Activated T-cell treated with anti-CD3 and anti-CD28 coated beads for 1 hour (primary cell): ENCODE results near the gene ADARB1.

Experiments
- DNase-seq: peaks from one replicate; pipeline ENCODE4 v3.0.0-alpha.2; 2020; ENCODE audit warnings: low read depth

ADARB1 gene

DNA sequence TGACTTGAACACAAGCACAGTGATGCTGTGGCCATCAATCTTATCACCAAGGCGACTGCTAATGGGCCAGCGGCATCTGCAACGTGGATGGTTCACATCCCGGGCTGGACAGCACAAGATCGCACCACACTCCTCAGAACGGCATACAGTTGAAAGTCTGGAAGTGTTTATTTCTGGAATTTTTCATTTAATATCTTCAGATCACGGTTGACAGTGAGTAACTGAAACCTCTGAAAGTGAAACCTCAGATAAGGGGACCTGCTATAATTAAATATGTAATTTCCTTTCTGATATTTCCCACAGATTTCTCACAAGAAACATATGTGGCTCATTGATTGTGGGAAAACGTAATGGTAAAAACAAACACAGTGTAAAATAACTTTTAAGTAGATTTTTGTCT, 129.6 kb downstream of the ADARB1 start:
- DNase-seq = no peak

DNA sequence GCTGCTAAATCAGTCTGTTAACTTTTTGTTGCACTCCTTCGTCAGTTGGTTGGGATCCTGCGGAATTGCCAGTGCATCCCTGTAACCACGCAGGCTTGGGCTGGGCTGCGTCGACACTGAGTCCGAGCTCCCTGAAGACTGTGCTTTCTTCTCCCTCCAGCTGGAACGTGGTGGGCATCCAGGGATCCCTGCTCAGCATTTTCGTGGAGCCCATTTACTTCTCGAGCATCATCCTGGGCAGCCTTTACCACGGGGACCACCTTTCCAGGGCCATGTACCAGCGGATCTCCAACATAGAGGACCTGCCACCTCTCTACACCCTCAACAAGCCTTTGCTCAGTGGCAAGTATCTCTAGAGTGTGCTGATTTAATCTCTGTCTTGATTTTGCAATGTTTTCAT, 130.0 kb downstream of the ADARB1 start:
- DNase-seq = no peak

DNA sequence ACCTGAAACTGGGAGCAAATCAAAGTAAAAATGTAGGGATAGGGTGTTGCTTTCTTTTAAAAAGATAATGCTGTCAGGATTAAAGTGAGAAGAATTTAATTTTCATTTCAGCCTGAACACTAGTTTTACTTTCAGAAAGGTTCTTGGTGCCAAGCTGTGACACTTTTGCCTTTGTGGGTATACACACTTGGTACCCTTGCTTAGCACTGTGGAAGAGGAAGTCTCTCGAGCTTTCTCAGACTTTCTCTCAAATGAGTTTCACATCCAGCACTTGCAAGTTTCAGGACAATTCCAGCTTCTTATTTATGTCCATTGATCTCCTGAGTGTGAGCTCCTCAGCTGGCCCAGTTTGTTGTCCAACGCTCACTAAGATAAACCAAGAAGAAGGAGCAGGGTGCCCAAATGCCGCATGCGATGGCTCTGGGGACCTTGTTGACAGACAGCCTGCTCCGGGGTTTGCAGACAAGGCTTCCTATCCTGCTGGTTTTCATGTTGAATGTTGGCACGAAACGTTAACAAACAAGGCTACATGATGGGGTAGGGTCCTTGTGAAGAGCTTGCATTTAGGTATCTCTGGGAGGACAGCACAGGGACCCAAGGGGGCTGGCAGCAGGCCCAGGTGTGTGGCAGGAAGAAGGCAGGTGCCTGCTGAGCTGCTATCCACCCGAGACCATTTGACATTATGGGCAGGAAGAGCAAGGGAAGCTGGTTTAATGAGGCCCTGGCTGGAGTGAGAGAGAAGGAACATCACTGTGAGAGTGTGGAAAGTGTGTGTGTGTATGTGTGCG, 133.7 kb downstream of the ADARB1 start:
- no peak for DNase-seq

DNA sequence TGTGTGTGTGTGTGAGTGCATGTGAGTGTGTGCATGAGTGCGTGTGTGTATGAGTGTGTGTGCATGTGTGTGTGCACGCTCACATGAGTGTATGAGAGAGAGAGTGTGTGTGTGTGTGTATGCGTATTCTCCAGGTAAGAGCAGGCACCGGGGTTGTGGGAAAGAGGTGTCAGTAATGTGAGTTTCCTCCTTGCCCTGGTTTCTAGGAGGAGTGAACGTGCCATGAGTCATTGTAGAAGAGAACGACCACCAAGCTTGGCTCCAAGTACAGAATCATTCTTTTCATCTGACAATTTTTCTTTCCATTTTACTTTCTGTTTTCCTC, 134.2 kb downstream of the ADARB1 start:
- DNase-seq = no peak

DNA sequence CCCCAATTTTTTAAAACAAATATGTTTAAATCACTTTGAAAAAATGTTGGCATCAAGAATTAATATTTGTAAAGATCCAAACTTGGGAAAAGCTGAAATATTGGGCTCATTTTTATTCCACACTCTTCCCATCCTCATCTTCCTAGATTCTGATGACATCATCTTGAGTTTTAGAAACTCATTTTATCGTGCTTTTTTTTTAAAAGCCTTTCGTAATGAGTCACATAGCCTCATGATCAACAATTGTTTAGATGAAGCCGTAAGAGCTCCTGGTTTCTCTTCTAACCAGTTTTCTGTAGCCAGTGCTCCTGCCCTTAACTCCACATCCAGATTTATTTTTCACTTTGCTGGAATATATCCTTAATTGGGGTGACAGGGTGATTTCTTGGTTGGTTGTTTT, 134.7 kb downstream of the ADARB1 start:
- DNase-seq = no peak

DNA sequence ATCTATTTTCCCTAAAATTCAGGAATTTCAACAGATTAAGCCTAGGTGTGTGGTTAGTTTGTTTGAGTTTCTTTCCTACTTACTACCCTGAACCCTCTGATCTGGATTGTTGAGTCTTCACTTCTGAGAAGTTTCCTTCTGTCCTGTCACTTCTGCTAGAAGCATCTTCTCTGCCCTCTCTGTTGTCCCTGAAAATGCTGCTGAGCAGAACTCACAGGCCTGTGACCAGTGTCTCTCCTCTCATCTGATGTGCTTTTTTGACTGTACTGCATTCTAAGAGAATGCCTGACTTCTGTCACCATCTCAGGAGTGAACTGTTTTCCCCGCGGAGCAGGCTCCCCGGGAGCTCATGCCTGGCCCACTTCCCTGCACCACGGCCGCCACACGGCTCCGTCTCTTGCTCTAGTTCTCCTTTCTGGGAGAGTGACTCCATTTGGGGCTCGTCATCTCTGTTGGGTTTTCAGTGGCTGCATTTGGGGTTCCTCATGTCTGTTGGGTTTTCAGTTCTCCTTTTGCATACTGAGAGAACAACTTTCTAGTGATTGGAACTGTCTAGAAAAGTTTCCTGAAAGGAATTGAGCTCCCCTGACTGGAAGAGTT, 135.4 kb downstream of the ADARB1 start:
- DNase-seq = no peak

DNA sequence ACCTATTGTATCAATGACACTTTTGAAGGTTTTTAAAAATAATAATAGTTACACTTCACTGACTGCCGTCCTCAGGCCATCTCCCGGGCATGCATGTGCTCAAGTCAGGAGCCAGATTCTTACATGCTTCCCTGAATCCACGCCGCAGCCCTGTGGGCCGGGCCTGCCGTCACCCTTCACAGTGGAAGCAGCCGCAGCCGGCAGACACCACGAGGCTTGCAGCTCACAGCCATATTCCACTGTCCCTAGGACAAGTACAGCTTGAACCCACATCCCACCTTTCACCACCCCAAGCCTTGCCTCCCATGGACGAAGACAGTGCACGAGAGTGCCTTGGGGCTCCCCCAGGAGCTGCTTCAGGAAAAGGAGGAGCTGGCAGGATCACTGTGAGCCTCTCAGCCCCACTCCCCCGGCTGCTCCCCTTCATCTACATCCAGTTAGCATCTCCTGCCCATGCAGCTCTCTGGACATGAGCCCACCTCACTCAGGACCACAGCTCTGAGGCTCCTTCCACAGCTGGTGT, 136.1 kb downstream of the ADARB1 start:
- no peak for DNase-seq

DNA sequence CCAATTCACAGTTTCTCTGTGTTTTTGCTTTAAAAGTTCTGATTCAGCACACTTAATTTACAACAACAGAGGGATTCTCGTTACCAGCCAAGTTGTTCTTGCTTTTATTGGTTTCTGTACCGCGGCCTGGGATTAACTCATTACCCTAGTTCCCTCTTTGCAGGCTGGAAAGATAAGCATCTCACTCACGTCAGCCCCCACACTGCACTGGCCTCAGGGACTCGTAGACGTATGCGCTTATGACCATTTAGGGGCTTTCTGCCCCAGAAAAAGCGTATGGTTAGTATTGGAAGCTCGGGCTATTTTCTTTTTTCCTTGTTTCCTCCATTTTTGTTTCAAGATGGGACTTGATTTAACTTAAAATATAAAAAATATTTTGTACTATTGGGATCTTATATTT, 137.3 kb downstream of the ADARB1 start:
- DNase-seq = no peak

DNA sequence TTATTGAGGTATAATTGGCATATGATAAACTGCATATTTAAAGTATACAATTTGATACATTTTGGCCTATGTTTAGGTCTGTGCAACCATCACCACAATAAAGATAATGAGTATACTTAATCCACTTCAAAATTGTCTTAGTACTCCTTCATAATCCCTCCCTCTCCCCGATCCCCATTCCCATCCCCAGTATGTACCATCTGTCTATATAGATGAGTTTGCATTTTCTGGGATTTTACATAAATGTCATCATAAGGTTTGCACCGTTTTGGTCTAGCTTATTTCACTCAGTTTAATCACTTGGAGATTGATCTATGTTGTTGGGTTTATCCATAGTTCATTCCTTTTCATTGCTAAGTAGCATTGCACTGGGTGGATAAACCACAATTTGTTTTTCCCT, 139.0 kb downstream of the ADARB1 start:
- no peak for DNase-seq

DNA sequence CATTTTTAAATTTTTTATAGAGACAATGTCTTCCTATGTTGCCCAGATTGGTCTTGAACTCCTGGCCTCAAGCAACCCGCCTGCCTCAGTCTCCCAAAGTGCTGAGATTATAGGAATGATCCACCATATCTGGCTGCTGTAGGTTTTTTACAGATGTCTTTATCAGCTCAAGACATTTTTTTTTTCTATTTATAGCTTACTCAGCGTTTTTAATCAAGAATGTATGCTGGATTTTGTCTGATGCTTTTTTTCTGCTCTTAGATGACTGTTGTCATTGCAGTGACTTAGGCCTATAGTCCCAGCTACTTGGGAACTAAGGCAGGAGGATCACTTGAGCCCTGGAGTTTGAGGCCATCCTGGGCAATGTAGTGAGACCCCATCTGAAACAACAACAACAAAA, 140.8 kb downstream of the ADARB1 start:
- DNase-seq = no peak

DNA sequence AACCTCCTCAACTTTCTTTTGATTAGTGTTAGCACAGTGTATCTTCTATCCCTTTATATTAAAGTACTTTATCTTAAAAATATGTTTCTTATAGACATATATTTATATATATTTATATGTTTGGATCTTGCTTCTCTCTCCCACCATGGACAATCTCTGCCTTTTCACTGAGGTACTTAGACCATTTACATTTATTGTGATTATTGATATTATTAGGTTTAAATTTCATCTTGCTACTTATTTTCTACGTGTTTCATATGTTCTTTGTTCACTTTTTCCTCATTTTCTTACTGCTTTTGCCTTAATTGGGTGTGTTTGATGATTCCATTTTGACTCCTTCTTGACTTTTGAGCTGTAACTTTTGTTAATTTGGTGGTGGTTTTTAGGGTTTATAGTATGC, 142.6 kb downstream of the ADARB1 start:
- DNase-seq = no peak

DNA sequence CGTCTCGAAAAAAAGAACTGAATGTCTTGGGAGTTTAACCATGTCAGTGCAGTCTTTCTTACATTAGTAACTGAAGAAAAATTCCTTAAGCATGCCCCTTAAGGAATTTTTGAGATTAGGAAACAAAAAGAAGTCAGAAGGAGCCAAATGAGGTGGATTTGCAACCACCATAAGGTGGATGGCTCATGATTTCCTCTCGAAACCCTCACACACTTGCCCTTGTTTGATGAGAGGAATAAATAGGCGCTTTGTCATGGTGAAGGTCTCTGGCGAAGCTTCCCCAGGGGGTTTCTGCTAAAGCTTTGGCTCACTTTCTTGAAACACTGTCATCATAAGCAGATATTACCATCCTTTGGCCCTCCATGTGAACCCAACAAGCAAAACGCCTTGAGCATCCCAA, 145.1 kb downstream of the ADARB1 start:
- DNase-seq = no peak

DNA sequence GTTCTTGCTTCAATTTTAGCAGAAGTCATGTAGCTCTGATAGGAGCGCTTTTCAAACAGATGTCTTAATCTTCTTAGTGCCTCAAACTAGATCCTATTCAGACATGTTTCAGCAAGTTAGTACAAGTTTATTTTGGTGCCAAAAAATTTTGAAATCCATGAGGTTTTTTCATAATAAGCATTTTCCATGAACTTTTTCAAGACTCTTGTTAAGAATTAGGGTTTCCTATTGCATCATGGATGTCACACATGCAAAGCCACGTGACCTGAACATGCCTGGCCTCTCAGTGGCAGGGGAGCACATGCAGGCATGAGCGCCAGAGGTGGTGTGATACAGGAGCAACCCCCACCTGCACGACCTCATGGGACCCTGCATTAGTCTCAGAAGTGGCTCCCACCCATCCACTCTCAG, 145.7 kb downstream of the ADARB1 start:
- no peak for DNase-seq

DNA sequence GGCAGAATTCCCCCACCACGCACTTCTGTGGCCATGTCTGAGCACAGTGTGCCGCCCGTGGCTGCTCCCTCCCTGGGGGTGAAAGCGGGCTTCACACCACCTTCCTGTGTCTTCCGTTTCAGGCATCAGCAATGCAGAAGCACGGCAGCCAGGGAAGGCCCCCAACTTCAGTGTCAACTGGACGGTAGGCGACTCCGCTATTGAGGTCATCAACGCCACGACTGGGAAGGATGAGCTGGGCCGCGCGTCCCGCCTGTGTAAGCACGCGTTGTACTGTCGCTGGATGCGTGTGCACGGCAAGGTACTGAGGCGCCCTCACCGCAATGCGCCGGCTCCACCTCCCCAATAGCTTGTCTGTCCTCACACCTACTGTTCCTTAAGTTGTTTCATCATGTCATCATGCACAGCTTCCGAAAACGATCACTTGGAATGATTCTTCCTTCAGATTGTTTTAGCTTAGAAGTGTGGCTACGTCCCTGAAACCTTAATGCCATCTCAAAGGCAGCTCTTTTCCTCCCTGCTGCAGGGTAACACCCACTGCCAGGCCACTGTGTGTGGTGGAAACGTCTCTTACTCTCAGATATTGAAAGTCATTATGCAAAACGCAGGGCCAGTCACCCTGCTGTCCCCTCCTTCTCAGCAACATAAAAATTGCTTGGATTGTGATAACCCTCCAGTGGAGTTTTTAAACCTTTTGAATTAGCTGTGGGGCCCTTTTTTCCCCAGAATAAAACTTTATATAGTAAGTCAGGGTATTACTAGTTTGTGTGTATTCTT, 146.5 kb downstream of the ADARB1 start:
- no peak for DNase-seq

DNA sequence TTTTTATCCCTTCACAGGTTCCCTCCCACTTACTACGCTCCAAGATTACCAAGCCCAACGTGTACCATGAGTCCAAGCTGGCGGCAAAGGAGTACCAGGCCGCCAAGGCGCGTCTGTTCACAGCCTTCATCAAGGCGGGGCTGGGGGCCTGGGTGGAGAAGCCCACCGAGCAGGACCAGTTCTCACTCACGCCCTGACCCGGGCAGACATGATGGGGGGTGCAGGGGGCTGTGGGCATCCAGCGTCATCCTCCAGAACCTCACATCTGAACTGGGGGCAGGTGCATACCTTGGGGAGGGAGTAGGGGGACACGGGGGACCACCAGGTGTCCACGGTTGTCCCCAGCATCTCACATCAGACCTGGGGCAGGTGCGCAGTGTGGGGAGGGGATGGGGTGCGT, 147.6 kb downstream of the ADARB1 start:
- DNase-seq = no peak

DNA sequence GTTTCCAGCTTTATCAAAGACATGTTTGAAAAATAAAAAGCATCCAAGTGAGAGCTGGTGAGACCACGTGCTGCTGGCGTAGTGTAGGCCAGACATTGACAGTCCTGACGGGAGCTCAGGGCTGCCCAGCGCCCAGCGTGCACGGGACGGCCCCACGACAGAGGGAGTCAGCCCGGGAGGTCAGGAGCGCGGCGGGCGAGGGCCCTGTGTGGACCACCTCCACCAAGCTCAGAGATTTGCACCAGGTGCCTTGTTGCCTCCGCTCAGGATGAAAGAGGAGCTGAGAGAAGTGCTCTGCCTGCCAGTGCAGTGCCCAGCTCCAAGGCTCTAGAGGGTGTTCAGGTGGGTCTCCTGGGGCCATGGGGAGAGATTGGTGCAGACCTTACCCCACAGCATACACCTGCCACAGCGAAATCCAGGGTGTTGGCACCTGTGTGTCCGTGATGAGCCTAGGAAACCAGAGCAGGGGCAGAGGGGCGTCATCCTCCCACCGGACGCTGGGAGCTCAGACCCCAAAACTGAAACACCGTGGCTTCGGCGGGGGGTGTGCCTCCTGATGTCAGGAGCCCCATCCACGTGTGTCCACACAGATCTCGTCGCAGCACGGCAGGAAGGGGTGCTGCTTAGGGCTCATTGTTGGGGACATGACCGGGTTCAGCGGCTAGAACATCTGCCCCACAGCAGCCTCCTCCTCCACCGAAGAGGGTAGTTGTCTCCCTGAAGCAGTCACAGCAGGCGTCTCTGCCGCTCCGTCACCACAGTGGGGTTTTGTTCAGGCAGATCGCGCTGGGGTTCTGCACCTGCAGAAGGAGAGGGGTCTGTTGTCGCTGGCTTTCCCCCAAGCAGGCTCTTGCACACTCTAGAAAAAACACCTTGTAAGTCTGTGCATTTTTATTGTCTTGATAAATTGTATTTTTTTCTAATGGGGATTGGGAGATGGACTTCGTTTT, 149.1 kb downstream of the ADARB1 start:
- no peak for DNase-seq

DNA sequence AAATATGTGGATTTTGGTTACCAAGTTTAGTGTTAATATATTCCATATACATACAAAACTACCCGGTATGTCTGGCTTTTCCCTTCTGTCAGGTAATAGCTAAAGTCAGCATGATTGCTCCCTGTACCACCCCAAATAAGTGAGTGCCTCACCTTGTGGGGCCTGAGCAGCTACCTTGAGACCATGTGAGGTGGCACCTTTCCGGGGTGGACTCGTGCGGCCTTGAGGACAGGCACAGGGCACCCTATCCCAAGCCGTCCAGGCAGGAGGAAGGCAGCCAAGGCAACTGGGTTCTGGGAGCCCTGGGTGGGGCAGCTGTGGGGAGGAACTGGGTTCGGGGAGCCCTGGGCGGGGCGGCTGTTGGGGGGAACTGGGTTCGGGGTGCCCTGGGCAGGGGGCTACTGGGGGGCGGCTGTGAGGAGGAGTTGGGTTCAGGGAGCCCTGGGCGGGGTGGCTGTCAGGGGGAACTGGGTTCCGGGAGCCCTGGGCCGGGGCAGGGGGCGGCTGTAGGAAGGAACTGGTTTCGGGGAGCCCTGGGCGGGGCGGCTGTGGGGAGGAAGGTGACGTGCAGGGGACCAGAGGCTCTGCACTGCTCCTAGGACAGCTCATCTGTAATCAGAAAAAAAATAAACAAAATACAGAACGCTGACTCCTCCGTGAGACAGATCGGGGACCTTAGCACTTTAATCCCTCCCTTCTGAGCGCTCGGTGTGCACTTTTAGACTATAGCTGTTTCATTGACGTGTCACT, 150.0 kb downstream of the ADARB1 start:
- peak; percentile 45 for DNase-seq

DNA sequence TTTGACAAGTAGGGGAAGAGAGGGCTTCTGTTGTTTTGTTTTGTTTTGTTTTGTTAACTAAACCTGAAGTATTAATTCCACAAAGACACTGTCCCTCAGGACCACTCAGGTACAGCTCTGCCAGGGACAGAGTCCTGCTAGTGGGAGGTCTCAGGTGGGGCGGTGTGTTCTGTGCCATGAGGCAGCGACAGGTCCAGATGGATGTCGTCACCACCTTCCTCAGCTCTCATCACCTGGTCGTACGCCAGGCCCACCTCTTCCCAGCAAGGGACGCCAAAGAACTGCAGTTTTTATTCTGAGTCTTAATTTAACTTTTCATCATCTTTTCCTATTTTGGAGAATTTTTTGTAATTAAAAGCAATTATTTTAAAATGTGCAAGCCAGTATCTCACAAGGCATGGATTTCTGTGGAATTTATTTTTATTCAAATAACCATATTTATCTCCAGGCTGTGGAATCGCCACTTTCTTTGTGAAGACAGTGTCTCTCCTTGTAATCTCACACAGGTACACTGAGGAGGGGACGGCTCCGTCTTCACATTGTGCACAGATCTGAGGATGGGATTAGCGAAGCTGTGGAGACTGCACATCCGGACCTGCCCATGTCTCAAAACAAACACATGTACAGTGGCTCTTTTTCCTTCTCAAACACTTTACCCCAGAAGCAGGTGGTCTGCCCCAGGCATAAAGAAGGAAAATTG, 150.8 kb downstream of the ADARB1 start:
- no peak for DNase-seq

DNA sequence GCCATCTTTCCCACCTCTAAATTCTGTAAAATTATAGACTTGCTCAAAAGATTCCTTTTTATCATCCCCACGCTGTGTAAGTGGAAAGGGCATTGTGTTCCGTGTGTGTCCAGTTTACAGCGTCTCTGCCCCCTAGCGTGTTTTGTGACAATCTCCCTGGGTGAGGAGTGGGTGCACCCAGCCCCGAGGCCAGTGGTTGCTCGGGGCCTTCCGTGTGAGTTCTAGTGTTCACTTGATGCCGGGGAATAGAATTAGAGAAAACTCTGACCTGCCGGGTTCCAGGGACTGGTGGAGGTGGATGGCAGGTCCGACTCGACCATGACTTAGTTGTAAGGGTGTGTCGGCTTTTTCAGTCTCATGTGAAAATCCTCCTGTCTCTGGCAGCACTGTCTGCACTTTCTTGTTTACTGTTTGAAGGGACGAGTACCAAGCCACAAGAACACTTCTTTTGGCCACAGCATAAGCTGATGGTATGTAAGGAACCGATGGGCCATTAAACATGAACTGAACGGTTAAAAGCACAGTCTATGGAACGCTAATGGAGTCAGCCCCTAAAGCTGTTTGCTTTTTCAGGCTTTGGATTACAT, 151.5 kb downstream of the ADARB1 start:
- no peak for DNase-seq
